Measurements from ENCODE around the gene CHST15. TPM values are rescaled to one million over a fixed set of nuclear protein-coding genes. Genes with fewer than 3 reads are reported as not detected.

Gene CHST15
- total RNA-seq, 6 donors from 2014 or later, result 16.1 to 54.5 (median 27.3) TPM

GRCh38 chr10:124053971-124054370 lies 39.4 kb downstream of the CHST15 start:
- ATAC-seq (ENCODE audit: low FRiP score in 2 of 2), result no peak
- TF ChIP-seq EP300 (IDR thresholded peaks at IDR 0.05) (no peak), POLR2A (IDR thresholded peaks at IDR 0.05) (no peak), CTCF (IDR thresholded peaks at IDR 0.05) (no peak), POLR2AphosphoS5 (IDR thresholded peaks at IDR 0.05) (no peak)
- no peak overlapping the region for H3K4me3 ChIP-seq
- no peaks in the 10 kb centered on the region for H3K36me3 ChIP-seq
- no peaks in the 10 kb centered on the region for H3K9me3 ChIP-seq
- H3K27me3 ChIP-seq, result no peaks in the 10 kb centered on the region
- WGBS, 2 donors, result 37 to 39% methylated on average over 2 of the region's 2 CpGs
- H3K27ac ChIP-seq, result no peak overlapping the region
- peaks cover 0 to 8% (median 5%) of the 10 kb centered on the region in 4 donors for H3K4me1 ChIP-seq
- no peak for DNase-seq

- no peak overlapping the region for H3K4me3 ChIP-seq
- peaks cover 0 to 8% (median 5%) of the 10 kb centered on the region in 4 donors for H3K4me1 ChIP-seq
- DNase-seq, result no peak
- ATAC-seq (ENCODE audit: low FRiP score in 2 of 2), result no peak
- 95 to 98% methylated on average over 10 of the region's 10 CpGs for whole genome bisulfite sequencing, 2 donors
- no peak for TF ChIP-seq POLR2AphosphoS5 (IDR thresholded peaks at IDR 0.05)
- no peak for TF ChIP-seq POLR2A (IDR thresholded peaks at IDR 0.05)
- no peak for TF ChIP-seq CTCF (IDR thresholded peaks at IDR 0.05)
- TF ChIP-seq EP300 (IDR thresholded peaks at IDR 0.05), result no peak
- H3K9me3 ChIP-seq, result no peaks in the 10 kb centered on the region
- no peak overlapping the region for H3K27ac ChIP-seq
- no peaks in the 10 kb centered on the region for H3K27me3 ChIP-seq
- no peaks in the 10 kb centered on the region for H3K36me3 ChIP-seq
Observed at GRCh38 chr10:124052561-124052960, 40.8 kb downstream of the CHST15 start.

- Histone ChIP-seq H3K27ac (no peak overlapping the region), H3K27me3 (no peaks in the 10 kb centered on the region), H3K36me3 (no peaks in the 10 kb centered on the region), H3K4me1 (peaks cover 0 to 8% (median 5%) of the 10 kb centered on the region in 4 donors), H3K4me3 (no peak overlapping the region), H3K9me3 (no peaks in the 10 kb centered on the region)
- DNase-seq (no peak), ATAC-seq (ENCODE audit: low FRiP score in 2 of 2) (no peak)
- WGBS, 2 donors, result 91 to 93% methylated on average over 17 of the region's 17 CpGs
- TF ChIP-seq POLR2AphosphoS5 (IDR thresholded peaks at IDR 0.05), result no peak
- no peak for TF ChIP-seq EP300 (IDR thresholded peaks at IDR 0.05)
- TF ChIP-seq POLR2A (IDR thresholded peaks at IDR 0.05), result no peak
- TF ChIP-seq CTCF (IDR thresholded peaks at IDR 0.05), result no peak
Observed at GRCh38 chr10:124050021-124051015, 43.1 kb downstream of the CHST15 start.

GRCh38 chr10:124049484-124049883 lies 43.9 kb downstream of the CHST15 start:
- peaks cover 0 to 3% (median 1%) of the 10 kb centered on the region in 4 donors for H3K36me3 ChIP-seq
- no peak overlapping the region for H3K4me3 ChIP-seq
- peaks cover 0 to 8% (median 5%) of the 10 kb centered on the region in 4 donors for H3K4me1 ChIP-seq
- no peak for TF ChIP-seq EP300 (IDR thresholded peaks at IDR 0.05)
- no peak for TF ChIP-seq POLR2A (IDR thresholded peaks at IDR 0.05)
- no peak for TF ChIP-seq CTCF (IDR thresholded peaks at IDR 0.05)
- TF ChIP-seq POLR2AphosphoS5 (IDR thresholded peaks at IDR 0.05), result no peak
- H3K27ac ChIP-seq, result no peak overlapping the region
- H3K9me3 ChIP-seq, result no peaks in the 10 kb centered on the region
- ATAC-seq (ENCODE audit: low FRiP score in 2 of 2) (no peak), DNase-seq (no peak)
- WGBS, 2 donors, result 95 to 100% methylated on average over 1 to 5 of the region's 5 CpGs
- no peaks in the 10 kb centered on the region for H3K27me3 ChIP-seq
